CD14-positive monocyte (primary cell): Measurements from ENCODE around the gene ZCCHC8. TPM values are rescaled to one million over a fixed set of nuclear protein-coding genes. Genes with fewer than 3 reads are reported as not detected.

Source experiments
- DNase-seq, 3 donors: peaks; one replicate each; pipeline ENCODE4 v3.0.0-alpha.2; 2011 to 2022
- H2AFZ ChIP-seq: 2 replicates; pipeline ENCODE4 v1.6.0; 2012; ENCODE audit warnings: mild to moderate bottlenecking, low read depth, low read length, inconsistent platforms; ENCODE audit not compliant: insufficient read depth, poor library complexity, severe bottlenecking
- H3K27ac ChIP-seq, 2 donors: 1 replicate in 1 of 2; 2 replicates in 1 of 2; pipeline ENCODE4 v1.5.1; 2012 to 2013; ENCODE audit warnings: low read length in 2 of 2, control low read depth in 1 of 2, inconsistent platforms in 1 of 2, low read depth in 1 of 2, mild to moderate bottlenecking in 1 of 2
- H3K27me3 ChIP-seq, 2 donors: one replicate each; pipeline versions ENCODE4 v1.6.0 to v1.6.1; 2011 to 2013; ENCODE audit warnings: low read length in 2 of 2; ENCODE audit not compliant: control insufficient read depth in 2 of 2, insufficient read depth in 2 of 2
- H3K36me3 ChIP-seq, 2 donors: replicated peaks in 1 of 2; 1 replicate in 1 of 2; 2 replicates in 1 of 2; pipeline versions ENCODE4 v1.5.1 to v1.6.1; 2012 to 2013; ENCODE audit warnings: low read length in 2 of 2, control low read depth in 1 of 2, inconsistent platforms in 1 of 2, mild to moderate bottlenecking in 1 of 2; ENCODE audit not compliant: insufficient read depth in 2 of 2, control insufficient read depth in 1 of 2
- H3K4me1 ChIP-seq, 2 donors: 1 replicate in 1 of 2; 2 replicates in 1 of 2; pipeline versions ENCODE4 v1.5.1 to v1.6.1; 2012 to 2013; ENCODE audit warnings: low read length in 2 of 2, control low read depth in 1 of 2, inconsistent platforms in 1 of 2, mild to moderate bottlenecking in 1 of 2, moderate library complexity in 1 of 2; ENCODE audit not compliant: insufficient read depth in 2 of 2, control insufficient read depth in 1 of 2
- H3K4me2 ChIP-seq: replicated peaks from 2 replicates; pipeline ENCODE3; 2012; ENCODE audit warnings: low read length, moderate library complexity, mild to moderate bottlenecking; ENCODE audit not compliant: poor library complexity, severe bottlenecking; ENCODE audit errors: extremely low read depth
- H3K4me3 ChIP-seq, 3 experiments: fragments of 200-600 bp in 1 of 3; sonication (generic) in 1 of 3; replicated peaks in 1 of 3; 1 replicate in 2 of 3; 2 replicates in 1 of 3; pipeline ENCODE4 v1.5.1; 2011 to 2013; ENCODE audit warnings: low read length in 3 of 3, mild to moderate bottlenecking in 3 of 3, control low read depth in 2 of 3, low read depth in 2 of 3, inconsistent platforms in 1 of 3, moderate library complexity in 1 of 3
- H3K79me2 ChIP-seq: 2 replicates; pipeline ENCODE4 v1.6.0; 2012; ENCODE audit warnings: mild to moderate bottlenecking, control low read depth, inconsistent platforms, low read length, moderate library complexity; ENCODE audit not compliant: insufficient read depth
- H3K9ac ChIP-seq: 2 replicates; pipeline ENCODE4 v1.6.0; 2017; ENCODE audit warnings: low read length, mild to moderate bottlenecking; ENCODE audit not compliant: insufficient read depth, poor library complexity, severe bottlenecking
- H3K9me3 ChIP-seq, 2 donors: replicated peaks in 1 of 2; 1 replicate in 1 of 2; 2 replicates in 1 of 2; pipeline versions ENCODE4 v1.5.1 to v1.6.1; 2012 to 2013; ENCODE audit warnings: low read length in 2 of 2, control low read depth in 1 of 2; ENCODE audit not compliant: control insufficient read depth in 1 of 2, insufficient read depth in 1 of 2
- H4K20me1 ChIP-seq: 2 replicates; pipeline ENCODE4 v1.6.0; 2012; ENCODE audit warnings: mild to moderate bottlenecking, low read length, control low read depth, moderate library complexity; ENCODE audit not compliant: insufficient read depth
- H3K27ac Mint-ChIP-seq, 7 donors: one replicate each; pipeline ENCODE4 v1.8.0; 2020; ENCODE audit warnings: mild to moderate bottlenecking in 7 of 7, mixed read lengths in 7 of 7, moderate library complexity in 6 of 7, inconsistent platforms in 2 of 7
- H3K27me3 Mint-ChIP-seq, 3 donors: one replicate each; pipeline ENCODE4 v1.8.0; 2021 to 2022; ENCODE audit warnings: low read depth in 3 of 3, mild to moderate bottlenecking in 3 of 3, mixed read lengths in 3 of 3, moderate library complexity in 3 of 3, inconsistent platforms in 1 of 3
- H3K36me3 Mint-ChIP-seq, 2 donors: one replicate each; pipeline ENCODE4 v1.8.0; 2020; ENCODE audit warnings: mixed read lengths in 2 of 2, inconsistent platforms in 1 of 2, mild to moderate bottlenecking in 1 of 2
- H3K4me1 Mint-ChIP-seq: one replicate; pipeline ENCODE4 v1.8.0; 2020; ENCODE audit warnings: mild to moderate bottlenecking, mixed read lengths
- H3K4me3 Mint-ChIP-seq, 2 donors: one replicate each; pipeline ENCODE4 v1.8.0; 2020; ENCODE audit warnings: mild to moderate bottlenecking in 2 of 2, mixed read lengths in 2 of 2, moderate library complexity in 1 of 2
- H3K9me3 Mint-ChIP-seq, 7 donors: one replicate each; pipeline ENCODE4 v1.8.0; 2020 to 2022; ENCODE audit warnings: mixed read lengths in 7 of 7, mild to moderate bottlenecking in 6 of 7, moderate library complexity in 6 of 7, inconsistent platforms in 2 of 7
- WGBS: methylation state at CpG from one replicate; pipeline ENCODE4 v1.1.5; 2013; ENCODE audit warnings: missing lambda C conversion rate; ENCODE audit not compliant: insufficient coverage; 5-methylcytosine and 5-hydroxymethylcytosine counted together
- intact Hi-C, 2 donors: fragments of 100-400 bp; cut with micrococcal nuclease; formaldehyde crosslinking; loops; one replicate each; pipeline versions ENCODE4 v1.15.0 to v1.15.1; 2023
- polyA plus RNA-seq, 3 donors: library from polyadenylated mRNA; depleted of rRNA in 1 of 3; unstranded in 2 of 3; stranded (reverse) in 1 of 3; fragments of 300-500 nt in 2 of 3; fragments of >200 nt in 1 of 3; fragmentation: Illumina TruSeq in 2 of 3; gene quantifications; 1 replicate in 2 of 3; 2 replicates in 1 of 3; pipeline ENCODE4 v1.2.3, GENCODE V29; 2012 to 2021
- TF ChIP-seq, protein P1 (sequence below): fragments of 200-600 bp; IDR thresholded peaks from one replicate; pipeline ENCODE4 v1.8.0; 2022; ENCODE audit warnings: antibody characterized with exemption, mild to moderate bottlenecking

The ZCCHC8 gene
- polyA plus RNA-seq, 3 donors, result 2.5 to 25.4 (median 5.4) TPM

DNA sequence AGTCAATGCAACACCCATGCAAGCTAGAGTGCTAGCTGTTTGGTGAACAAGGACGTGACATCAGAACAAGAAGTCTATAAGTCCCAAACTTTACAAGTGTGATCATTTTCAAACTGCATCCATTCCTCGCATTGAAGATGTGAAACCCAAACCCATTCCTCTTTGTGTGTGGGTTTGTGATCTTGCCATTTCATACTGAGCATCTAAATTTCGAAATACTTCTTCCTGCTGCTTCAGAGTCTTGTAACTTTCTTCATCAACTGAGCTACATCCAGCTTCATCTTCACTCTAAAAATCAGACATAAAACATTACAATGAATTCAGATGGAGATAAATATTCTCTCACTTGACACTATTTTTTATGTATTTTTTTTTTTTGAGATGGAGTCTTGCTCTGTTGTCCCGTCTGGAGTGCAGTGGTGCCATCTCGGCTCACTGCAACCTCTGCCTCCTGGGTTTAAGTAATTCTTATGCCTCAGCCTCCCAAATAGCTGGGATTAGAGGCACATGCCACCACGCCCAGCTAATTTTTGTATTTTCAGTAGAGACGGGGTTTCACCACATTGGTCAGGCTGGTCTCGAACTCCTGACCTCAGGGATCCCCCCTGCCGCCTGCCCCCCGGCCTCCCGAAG, 4.8 kb upstream of the ZCCHC8 start:
- peaks cover 72 to 78% of the 10 kb centered on the region in 2 donors for H3K36me3 ChIP-seq
- WGBS, result 68% methylated on average over 6 of the region's 11 CpGs
- intact Hi-C loops, result loop anchor here in 1 of 2 donors (10.0 kb wide), 1 partner anchor 241 kb away; the partner anchor contains the start of gene VPS33A

DNA sequence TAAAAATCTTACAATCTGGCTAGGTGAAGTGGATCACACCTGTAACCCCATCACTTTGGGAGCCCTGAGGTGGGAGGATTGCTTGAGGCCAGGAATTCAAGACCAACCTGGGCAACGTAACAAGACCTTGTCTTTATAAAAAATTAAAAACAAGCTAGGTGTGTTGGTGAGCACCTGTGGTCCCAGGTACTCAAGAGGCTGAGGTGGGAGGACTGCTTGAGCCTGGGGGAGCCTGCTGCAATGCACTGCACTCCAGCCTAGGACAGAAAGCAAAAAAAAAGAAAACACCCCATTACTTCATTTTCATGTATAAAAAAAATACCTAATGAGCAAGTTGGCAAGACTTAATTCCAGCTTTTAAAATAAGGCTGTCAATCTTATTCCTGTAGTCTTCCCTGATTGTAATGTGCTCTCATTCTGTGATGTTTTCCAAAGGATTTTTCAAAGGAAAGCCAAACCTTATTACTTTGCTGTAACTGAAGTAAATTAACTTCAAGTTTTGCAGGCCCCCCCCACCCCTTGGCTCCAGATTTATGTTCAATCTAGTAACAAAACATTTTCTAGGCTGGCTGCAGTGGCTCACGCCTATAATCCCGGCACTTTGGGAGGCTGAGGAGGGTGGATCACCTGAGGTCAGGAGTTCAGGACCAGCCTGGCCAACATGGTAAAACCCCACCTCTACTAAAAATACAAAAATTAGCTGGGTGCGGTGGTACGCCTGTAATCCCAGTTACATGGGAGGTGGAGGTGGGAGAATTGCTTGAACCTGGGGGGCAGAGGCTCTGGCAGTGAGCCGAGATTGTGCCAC, 3.3 kb upstream of the ZCCHC8 start:
- no peaks in the 10 kb centered on the region for H3K9me3 Mint-ChIP-seq
- H3K4me1 Mint-ChIP-seq, result peaks cover 36% of the 10 kb centered on the region
- no peaks in the 10 kb centered on the region for H3K9me3 ChIP-seq
- intact Hi-C loops, result loop anchor here in 1 of 2 donors (1.0 to 10.0 kb wide), 2 partner anchors 8 to 239 kb away; partner anchors contain the start of gene VPS33A
- H2AFZ ChIP-seq, result no peak overlapping the region
- peaks cover 54% of the 10 kb centered on the region for H3K79me2 ChIP-seq
- no peak overlapping the region for H3K4me2 ChIP-seq
- H3K27me3 Mint-ChIP-seq, result peaks cover 0 to 4% (median 0%) of the 10 kb centered on the region in 3 donors
- no peak overlapping the region for H3K4me3 Mint-ChIP-seq
- DNase-seq, result no peak
- H3K9ac ChIP-seq, result no peak overlapping the region
- H4K20me1 ChIP-seq, result peaks cover 54% of the 10 kb centered on the region
- peaks cover 56 to 63% of the 10 kb centered on the region in 2 donors for H3K36me3 ChIP-seq
- no CpG with 5 or more reads among the region's 6 CpGs for WGBS
- peak overlapping the region in 3 of 7 donors; percentile 41 to 72 (median 54) for H3K27ac Mint-ChIP-seq
- H3K4me1 ChIP-seq, result peaks cover 32 to 46% of the 10 kb centered on the region in 2 donors
- H3K27ac ChIP-seq, result peak overlapping the region in 1 of 2 donors; percentile 99
- no peaks in the 10 kb centered on the region for H3K27me3 ChIP-seq
- H3K36me3 Mint-ChIP-seq, result peaks cover 46 to 58% of the 10 kb centered on the region in 2 donors
- no peak overlapping the region for H3K4me3 ChIP-seq
- TF ChIP-seq, protein P1, sequence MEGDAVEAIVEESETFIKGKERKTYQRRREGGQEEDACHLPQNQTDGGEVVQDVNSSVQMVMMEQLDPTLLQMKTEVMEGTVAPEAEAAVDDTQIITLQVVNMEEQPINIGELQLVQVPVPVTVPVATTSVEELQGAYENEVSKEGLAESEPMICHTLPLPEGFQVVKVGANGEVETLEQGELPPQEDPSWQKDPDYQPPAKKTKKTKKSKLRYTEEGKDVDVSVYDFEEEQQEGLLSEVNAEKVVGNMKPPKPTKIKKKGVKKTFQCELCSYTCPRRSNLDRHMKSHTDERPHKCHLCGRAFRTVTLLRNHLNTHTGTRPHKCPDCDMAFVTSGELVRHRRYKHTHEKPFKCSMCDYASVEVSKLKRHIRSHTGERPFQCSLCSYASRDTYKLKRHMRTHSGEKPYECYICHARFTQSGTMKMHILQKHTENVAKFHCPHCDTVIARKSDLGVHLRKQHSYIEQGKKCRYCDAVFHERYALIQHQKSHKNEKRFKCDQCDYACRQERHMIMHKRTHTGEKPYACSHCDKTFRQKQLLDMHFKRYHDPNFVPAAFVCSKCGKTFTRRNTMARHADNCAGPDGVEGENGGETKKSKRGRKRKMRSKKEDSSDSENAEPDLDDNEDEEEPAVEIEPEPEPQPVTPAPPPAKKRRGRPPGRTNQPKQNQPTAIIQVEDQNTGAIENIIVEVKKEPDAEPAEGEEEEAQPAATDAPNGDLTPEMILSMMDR, result no peak

More for the DNA sequence above, 4.8 kb upstream of the ZCCHC8 start:
- Histone ChIP-seq H2AFZ (no peak overlapping the region), H3K27ac (peak overlapping the region in 1 of 2 donors; percentile 47), H3K27me3 (no peaks in the 10 kb centered on the region), H3K4me1 (peaks cover 25 to 37% of the 10 kb centered on the region in 2 donors), H3K4me2 (no peak overlapping the region), H3K9ac (no peak overlapping the region), H3K9me3 (no peaks in the 10 kb centered on the region), H3K79me2 (peaks cover 56% of the 10 kb centered on the region), H4K20me1 (peaks cover 69% of the 10 kb centered on the region), H3K4me3 (no peak overlapping the region)
- Mint-ChIP-seq H3K9me3 (no peaks in the 10 kb centered on the region), H3K27me3 (peaks cover 0 to 4% (median 0%) of the 10 kb centered on the region in 3 donors), H3K36me3 (peaks cover 61 to 73% of the 10 kb centered on the region in 2 donors), H3K4me3 (no peak overlapping the region), H3K27ac (peak overlapping the region in 5 of 7 donors; percentile 4 to 82 (median 56)), H3K4me1 (peaks cover 27% of the 10 kb centered on the region)
- DNase-seq, result peak in 1 of 3 donors; percentile 14
- TF ChIP-seq, protein P1, result no peak
